ENCODE data around the gene EGFLAM.

Gene EGFLAM

DNA sequence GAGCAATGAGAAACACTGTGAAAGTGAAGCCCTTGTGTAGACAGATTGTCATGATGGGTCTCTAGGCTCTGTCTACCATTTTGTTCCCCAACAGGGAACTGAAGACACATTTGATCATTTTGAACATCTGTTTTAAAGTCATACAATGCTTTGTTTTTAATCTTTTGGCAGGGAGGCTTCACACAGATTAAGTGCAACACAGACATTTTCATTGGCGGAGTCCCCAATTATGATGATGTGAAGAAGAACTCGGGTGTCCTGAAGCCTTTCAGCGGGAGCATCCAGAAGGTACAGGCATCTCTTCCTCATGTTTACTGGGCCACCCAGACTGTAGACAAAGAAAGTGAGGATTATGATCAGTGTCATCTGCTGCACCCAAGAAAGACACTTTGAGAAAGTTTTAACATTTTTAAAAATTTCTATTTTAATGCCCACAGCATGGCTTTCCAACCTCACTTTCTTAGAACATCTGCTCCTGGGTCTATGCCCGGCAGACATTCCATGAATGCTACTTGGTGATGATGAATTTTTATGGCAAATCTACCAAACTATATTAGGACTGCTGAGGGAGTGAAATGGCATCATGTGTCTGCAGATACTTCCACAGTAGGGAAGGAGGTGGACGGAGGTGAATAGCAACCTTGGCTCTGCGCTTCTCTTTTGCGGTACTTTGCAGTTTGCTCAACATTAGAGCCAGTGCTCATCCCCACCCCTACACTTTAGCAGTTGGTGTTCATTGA is 176.8 kb downstream of the EGFLAM start:
- 94 to 96% methylated on average over 7 of the region's 7 CpGs for WGBS, 2 experiments
- Histone ChIP-seq H3K9me3 (ENCODE audit: control insufficient read depth, low read length) (no peaks in the 10 kb centered on the region), H3K4me1 (ENCODE audit: control insufficient read depth, insufficient read depth, low read length) (no peaks in the 10 kb centered on the region), H3K27ac (ENCODE audit: insufficient read depth, low read depth, low read length, poor library complexity, severe bottlenecking) (no peak overlapping the region), H3K36me3 (ENCODE audit: control insufficient read depth, insufficient read depth, low read length) (no peaks in the 10 kb centered on the region), H3K27me3 (ENCODE audit: control insufficient read depth, insufficient read depth, low read length, poor library complexity, severe bottlenecking) (no peaks in the 10 kb centered on the region), H3K4me3 (ENCODE audit: insufficient read depth, low read depth, low read length) (no peak overlapping the region)

DNA sequence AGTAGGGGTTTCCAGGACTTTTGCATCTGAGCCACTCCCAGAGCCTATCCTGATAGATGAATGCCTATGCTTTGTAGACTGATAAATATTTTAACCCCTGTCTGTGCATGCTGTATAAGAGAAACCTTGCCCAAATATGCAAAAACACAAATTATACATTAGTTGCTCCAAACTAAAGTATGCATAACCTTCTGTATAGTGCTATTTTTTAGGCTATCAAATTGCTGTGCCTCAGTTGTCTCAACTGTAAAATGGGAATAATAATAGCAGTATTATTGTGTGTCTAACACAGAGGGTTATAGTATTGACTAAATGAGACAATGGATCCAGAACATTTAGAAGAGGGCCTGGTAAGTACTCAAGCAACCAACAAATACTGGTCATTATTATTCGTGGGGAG is 180.4 kb downstream of the EGFLAM start:
- Histone ChIP-seq H3K4me3 (ENCODE audit: insufficient read depth, low read depth, low read length) (no peak overlapping the region), H3K36me3 (ENCODE audit: control insufficient read depth, insufficient read depth, low read length) (no peaks in the 10 kb centered on the region), H3K27me3 (ENCODE audit: control insufficient read depth, insufficient read depth, low read length, poor library complexity, severe bottlenecking) (no peaks in the 10 kb centered on the region), H3K9me3 (ENCODE audit: control insufficient read depth, low read length) (no peaks in the 10 kb centered on the region), H3K4me1 (ENCODE audit: control insufficient read depth, insufficient read depth, low read length) (no peaks in the 10 kb centered on the region), H3K27ac (ENCODE audit: insufficient read depth, low read depth, low read length, poor library complexity, severe bottlenecking) (no peak overlapping the region)
- WGBS, 2 experiments: 88 to 100% methylated on average over 1 of the region's 1 CpG

DNA sequence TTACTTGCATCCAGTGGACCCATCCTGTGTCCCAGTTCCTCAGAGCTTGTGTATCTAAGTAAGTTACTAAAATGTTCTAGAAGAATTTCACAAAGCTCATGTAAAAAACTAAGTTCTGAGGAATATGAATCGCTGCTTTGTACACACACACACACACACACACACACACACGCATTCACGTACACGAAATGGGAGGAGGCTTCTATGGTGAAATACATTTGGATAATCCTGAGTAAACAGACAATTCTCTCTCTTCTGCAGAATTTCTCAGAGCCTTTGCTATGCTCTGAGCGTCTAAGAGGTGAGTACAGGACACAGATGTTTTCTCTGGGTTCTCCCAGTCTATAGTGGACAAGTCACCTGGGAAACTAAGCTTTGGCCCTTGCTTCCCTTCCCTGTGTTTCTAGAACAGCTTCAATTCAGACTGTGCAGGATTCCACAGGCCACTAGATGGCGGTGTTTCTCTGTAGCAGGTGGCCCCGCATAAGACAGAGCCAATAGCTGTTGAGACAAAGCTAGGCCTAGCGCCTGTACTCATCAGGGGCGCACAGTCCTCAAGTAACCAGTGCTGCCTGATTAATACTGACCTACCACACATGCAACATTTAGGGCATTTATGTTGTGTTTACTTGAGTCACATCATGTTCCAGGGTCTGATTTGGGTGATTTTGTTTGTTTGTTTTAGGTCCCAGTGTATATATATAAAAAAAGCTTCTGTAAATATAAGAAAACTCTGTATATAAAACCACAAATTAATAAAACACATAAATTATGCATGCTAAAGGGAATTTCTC is 183.3 kb downstream of the EGFLAM start:
- WGBS, 2 experiments: 5 to 40% methylated on average over 5 to 9 of the region's 9 CpGs
- Histone ChIP-seq H3K9me3 (ENCODE audit: control insufficient read depth, low read length) (no peaks in the 10 kb centered on the region), H3K27ac (ENCODE audit: insufficient read depth, low read depth, low read length, poor library complexity, severe bottlenecking) (no peak overlapping the region), H3K4me3 (ENCODE audit: insufficient read depth, low read depth, low read length) (no peak overlapping the region), H3K36me3 (ENCODE audit: control insufficient read depth, insufficient read depth, low read length) (no peaks in the 10 kb centered on the region), H3K27me3 (ENCODE audit: control insufficient read depth, insufficient read depth, low read length, poor library complexity, severe bottlenecking) (no peaks in the 10 kb centered on the region), H3K4me1 (ENCODE audit: control insufficient read depth, insufficient read depth, low read length) (no peaks in the 10 kb centered on the region)

DNA sequence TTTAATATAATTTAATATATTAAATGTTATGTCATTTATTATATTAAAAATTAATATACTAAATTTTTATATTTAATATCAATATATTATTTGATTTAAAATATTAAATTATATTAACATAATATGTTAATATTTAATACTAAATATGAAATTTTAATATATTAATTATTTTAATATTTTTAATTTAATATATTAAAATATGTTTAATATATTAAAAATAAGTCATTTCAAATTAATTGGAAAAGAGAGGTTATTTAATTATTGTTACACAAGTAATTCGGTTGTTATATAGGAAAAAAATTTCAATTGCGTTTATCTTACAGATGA is 183.9 kb downstream of the EGFLAM start:
- Histone ChIP-seq H3K36me3 (ENCODE audit: control insufficient read depth, insufficient read depth, low read length) (no peaks in the 10 kb centered on the region), H3K4me3 (ENCODE audit: insufficient read depth, low read depth, low read length) (no peak overlapping the region), H3K4me1 (ENCODE audit: control insufficient read depth, insufficient read depth, low read length) (no peaks in the 10 kb centered on the region), H3K9me3 (ENCODE audit: control insufficient read depth, low read length) (no peaks in the 10 kb centered on the region), H3K27ac (ENCODE audit: insufficient read depth, low read depth, low read length, poor library complexity, severe bottlenecking) (no peak overlapping the region), H3K27me3 (ENCODE audit: control insufficient read depth, insufficient read depth, low read length, poor library complexity, severe bottlenecking) (no peaks in the 10 kb centered on the region)
- WGBS, 2 experiments: 80 to 96% methylated on average over 1 to 2 of the region's 2 CpGs

DNA sequence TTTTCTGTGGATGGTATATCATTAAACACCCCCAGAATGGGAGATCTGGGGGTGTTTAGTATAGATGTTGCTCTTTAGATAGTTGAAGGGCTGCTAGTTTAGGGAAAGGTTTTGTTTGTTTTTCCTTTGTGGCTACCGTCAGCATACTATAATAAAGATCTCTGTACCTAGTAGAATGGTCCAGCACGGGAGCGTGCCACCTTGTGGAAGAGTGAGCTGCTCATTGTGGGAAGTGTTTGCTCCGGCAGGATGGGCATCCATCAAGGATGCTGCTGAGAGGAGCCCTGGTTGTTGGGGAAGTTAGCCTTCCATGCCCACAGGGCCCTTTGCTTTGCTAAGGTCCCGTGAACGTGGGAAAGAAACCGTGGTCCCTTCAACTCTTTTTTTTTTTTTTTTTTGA is 185.0 kb downstream of the EGFLAM start:
- H3K36me3 ChIP-seq (ENCODE audit: control insufficient read depth, insufficient read depth, low read length): no peaks in the 10 kb centered on the region
- WGBS, 2 experiments: 88 to 94% methylated on average over 7 of the region's 7 CpGs
- H3K27me3 ChIP-seq (ENCODE audit: control insufficient read depth, insufficient read depth, low read length, poor library complexity, severe bottlenecking): no peaks in the 10 kb centered on the region
- no peaks in the 10 kb centered on the region for H3K4me1 ChIP-seq (ENCODE audit: control insufficient read depth, insufficient read depth, low read length)
- H3K27ac ChIP-seq (ENCODE audit: insufficient read depth, low read depth, low read length, poor library complexity, severe bottlenecking): no peak overlapping the region
- H3K4me3 ChIP-seq (ENCODE audit: insufficient read depth, low read depth, low read length): no peak overlapping the region
- no peaks in the 10 kb centered on the region for H3K9me3 ChIP-seq (ENCODE audit: control insufficient read depth, low read length)

DNA sequence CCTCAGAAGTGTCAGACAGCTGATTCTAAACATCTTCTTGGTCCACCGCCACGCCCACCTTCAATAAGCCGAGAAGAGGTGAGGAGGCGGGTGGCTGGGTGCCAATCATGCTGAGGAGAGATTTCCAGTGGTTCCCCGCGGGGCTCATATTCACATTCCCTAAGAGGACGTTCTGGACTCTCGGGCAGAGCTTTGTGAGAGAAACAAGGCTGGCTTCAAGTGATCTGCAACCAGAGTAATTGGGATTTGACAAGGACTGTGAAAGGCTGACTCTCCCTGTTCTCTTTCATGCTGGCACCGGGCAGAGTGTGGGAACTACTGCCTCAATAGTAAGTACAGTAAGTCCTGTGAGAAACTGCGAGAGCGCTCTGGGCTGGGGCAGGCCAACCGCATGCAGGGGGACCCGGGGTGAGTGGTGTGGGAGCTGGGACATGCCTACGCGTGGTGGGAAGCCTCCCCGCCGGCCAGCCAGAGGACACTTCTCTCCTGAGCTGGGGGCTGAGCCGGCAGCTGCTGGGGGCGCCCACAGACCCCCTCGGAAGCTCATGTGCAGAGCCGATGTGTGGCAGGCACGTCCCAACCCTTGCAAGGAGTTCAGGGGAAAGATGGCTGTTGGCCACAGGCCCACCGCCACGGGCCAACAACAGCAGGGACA is 187.1 kb downstream of the EGFLAM start:
- no peaks in the 10 kb centered on the region for H3K27me3 ChIP-seq (ENCODE audit: control insufficient read depth, insufficient read depth, low read length, poor library complexity, severe bottlenecking)
- H3K4me1 ChIP-seq (ENCODE audit: control insufficient read depth, insufficient read depth, low read length): no peaks in the 10 kb centered on the region
- H3K9me3 ChIP-seq (ENCODE audit: control insufficient read depth, low read length): no peaks in the 10 kb centered on the region
- WGBS, 2 experiments: 88 to 91% methylated on average over 24 of the region's 24 CpGs
- no peak overlapping the region for H3K27ac ChIP-seq (ENCODE audit: insufficient read depth, low read depth, low read length, poor library complexity, severe bottlenecking)
- H3K36me3 ChIP-seq (ENCODE audit: control insufficient read depth, insufficient read depth, low read length): no peaks in the 10 kb centered on the region
- H3K4me3 ChIP-seq (ENCODE audit: insufficient read depth, low read depth, low read length): no peak overlapping the region

DNA sequence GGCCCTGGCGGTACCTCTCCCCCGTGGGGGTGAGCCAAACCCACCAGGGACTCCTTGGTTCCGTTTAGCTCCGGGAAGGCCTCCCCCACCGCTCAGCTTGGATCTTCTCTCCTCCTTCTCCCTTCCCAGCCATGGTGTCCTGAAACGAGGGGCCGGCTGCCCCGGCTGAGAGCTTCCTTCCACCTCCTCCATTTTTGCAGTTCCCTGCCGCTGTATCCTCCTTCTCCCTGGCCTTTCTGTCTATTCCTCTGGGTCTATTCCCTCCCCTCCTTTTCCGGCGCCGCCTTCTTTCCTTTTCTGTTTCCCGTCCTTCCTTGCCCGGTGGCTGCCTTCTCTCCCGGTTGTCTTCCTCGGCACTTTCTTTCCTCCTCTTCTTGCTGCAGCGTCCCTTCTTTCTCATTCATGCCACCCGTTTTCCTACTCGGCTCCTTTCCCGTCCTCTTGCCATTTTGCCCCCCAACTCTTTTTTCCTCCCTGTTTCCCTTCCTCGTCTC is 187.7 kb downstream of the EGFLAM start:
- Histone ChIP-seq H3K9me3 (ENCODE audit: control insufficient read depth, low read length) (no peaks in the 10 kb centered on the region), H3K4me3 (ENCODE audit: insufficient read depth, low read depth, low read length) (no peak overlapping the region), H3K4me1 (ENCODE audit: control insufficient read depth, insufficient read depth, low read length) (no peaks in the 10 kb centered on the region), H3K27me3 (ENCODE audit: control insufficient read depth, insufficient read depth, low read length, poor library complexity, severe bottlenecking) (no peaks in the 10 kb centered on the region), H3K27ac (ENCODE audit: insufficient read depth, low read depth, low read length, poor library complexity, severe bottlenecking) (no peak overlapping the region), H3K36me3 (ENCODE audit: control insufficient read depth, insufficient read depth, low read length) (no peaks in the 10 kb centered on the region)
- WGBS, 2 experiments: 92 to 93% methylated on average over 21 of the region's 21 CpGs

DNA sequence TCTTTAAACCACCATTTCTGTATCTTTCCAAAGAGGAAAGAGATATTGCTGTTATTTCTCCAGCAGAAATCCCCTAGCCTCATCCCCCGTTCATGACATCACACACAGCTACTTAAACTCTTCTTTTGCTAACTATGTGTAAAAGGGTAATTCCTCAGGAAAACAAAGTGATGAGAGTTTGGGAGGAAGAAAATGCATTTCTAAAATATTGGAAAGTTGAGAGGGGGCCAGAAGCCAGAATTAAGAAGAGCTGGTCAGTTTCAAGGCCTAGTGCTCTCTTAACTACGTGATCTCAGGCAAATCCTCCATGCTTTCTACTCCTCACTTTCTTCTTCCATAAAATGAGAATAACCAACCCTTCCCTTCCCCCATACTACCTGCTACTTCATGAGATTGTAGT is 188.7 kb downstream of the EGFLAM start:
- Histone ChIP-seq H3K36me3 (ENCODE audit: control insufficient read depth, insufficient read depth, low read length) (no peaks in the 10 kb centered on the region), H3K4me3 (ENCODE audit: insufficient read depth, low read depth, low read length) (no peak overlapping the region), H3K9me3 (ENCODE audit: control insufficient read depth, low read length) (no peaks in the 10 kb centered on the region), H3K4me1 (ENCODE audit: control insufficient read depth, insufficient read depth, low read length) (no peaks in the 10 kb centered on the region), H3K27me3 (ENCODE audit: control insufficient read depth, insufficient read depth, low read length, poor library complexity, severe bottlenecking) (no peaks in the 10 kb centered on the region), H3K27ac (ENCODE audit: insufficient read depth, low read depth, low read length, poor library complexity, severe bottlenecking) (no peak overlapping the region)
- WGBS, 2 experiments: 92% methylated on average over 1 of the region's 2 CpGs

DNA sequence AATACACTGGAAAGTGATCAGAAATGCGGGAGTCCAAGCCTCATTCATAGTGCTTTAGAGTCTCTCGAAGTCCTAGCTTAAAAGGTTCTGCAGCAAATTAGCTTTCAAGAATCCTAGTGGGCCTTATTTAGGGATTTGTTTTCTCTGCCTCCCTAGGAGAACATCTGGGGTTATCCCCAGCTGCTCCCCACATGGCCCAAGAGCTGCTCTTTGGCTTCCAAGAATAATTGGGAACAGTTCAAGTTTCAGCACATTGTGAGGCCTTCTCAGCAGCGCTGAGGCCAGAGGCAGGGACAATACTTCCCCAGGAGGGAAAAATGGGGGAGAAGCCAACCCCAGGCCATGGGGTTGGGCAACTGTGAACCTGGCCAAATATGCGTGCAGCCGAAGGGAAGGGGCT is 189.4 kb downstream of the EGFLAM start:
- Histone ChIP-seq H3K4me1 (ENCODE audit: control insufficient read depth, insufficient read depth, low read length) (no peaks in the 10 kb centered on the region), H3K4me3 (ENCODE audit: insufficient read depth, low read depth, low read length) (no peak overlapping the region)
- WGBS, 2 experiments: 84 to 86% methylated on average over 5 of the region's 5 CpGs

More for the DNA sequence above, 189.4 kb downstream of the EGFLAM start:
- H3K27ac ChIP-seq (ENCODE audit: insufficient read depth, low read depth, low read length, poor library complexity, severe bottlenecking): no peak overlapping the region
- H3K36me3 ChIP-seq (ENCODE audit: control insufficient read depth, insufficient read depth, low read length): no peaks in the 10 kb centered on the region
- H3K9me3 ChIP-seq (ENCODE audit: control insufficient read depth, low read length): no peaks in the 10 kb centered on the region
- H3K27me3 ChIP-seq (ENCODE audit: control insufficient read depth, insufficient read depth, low read length, poor library complexity, severe bottlenecking): no peaks in the 10 kb centered on the region

Measured in ectodermal cell (in vitro differentiated cells).